ENCODE results near the gene EEF1A2.
"Not testable (repeated sequence)": the region's sequence is repeated elsewhere in the genome, so short reads cannot be mapped to it uniquely, and the experiment has no call there.

Gene EEF1A2

GRCh38 chr20:63487116-63487764 is 11.6 kb downstream of the EEF1A2 start:
- no peak for DNase-seq (ENCODE audit: low read depth in 2 of 2)

- no peak for DNase-seq (ENCODE audit: low read depth in 2 of 2)
These were observed 12.5 kb downstream of the EEF1A2 start for GRCh38 chr20:63486300-63486855.

DNA sequence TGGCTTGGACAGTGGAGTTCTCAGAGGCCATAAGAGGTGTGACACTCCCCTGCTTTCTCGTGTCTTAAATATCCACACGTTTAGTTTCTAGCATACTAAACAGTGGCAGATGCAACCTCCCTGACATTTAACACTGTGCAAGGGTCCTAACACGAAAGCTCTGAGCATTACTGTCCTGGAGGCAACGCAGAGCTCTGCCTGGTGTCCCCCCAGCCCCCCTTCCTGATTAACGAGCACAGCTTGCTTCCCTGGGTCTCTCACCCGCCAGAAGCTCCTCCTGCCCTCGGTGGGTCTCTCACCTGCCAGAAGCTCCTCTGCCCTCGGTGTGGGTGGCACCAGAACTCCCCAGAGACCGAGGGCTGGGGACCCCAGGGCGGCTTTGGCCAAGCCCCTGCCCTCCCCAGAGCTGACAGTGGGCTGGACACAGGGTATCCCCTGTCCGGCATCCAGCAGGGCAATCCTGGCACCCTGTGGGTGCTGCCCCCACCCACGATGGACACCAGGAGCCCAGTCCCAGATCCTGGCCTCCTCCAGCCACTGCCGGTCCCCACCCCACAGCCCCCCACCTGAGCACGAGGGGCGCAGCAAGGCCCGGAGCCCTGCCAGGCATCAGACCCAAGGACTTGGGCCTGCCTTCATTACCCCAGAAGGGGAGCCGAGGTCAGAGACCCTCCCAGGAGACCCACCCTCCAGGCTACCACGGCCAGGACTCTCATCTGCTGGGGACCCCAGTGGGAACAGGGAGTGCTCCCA is 14.1 kb downstream of the EEF1A2 start:
- no peak for DNase-seq (ENCODE audit: low read depth in 2 of 2)

GRCh38 chr20:63484236-63484635 is 14.6 kb downstream of the EEF1A2 start:
- DNase-seq (ENCODE audit: low read depth in 2 of 2), result no peak

GRCh38 chr20:63483834-63484233 is 15.0 kb downstream of the EEF1A2 start:
- DNase-seq (ENCODE audit: low read depth in 2 of 2), result no peak

GRCh38 chr20:63482021-63482587 is 16.8 kb downstream of the EEF1A2 start:
- no peak for DNase-seq (ENCODE audit: low read depth in 2 of 2)

DNA sequence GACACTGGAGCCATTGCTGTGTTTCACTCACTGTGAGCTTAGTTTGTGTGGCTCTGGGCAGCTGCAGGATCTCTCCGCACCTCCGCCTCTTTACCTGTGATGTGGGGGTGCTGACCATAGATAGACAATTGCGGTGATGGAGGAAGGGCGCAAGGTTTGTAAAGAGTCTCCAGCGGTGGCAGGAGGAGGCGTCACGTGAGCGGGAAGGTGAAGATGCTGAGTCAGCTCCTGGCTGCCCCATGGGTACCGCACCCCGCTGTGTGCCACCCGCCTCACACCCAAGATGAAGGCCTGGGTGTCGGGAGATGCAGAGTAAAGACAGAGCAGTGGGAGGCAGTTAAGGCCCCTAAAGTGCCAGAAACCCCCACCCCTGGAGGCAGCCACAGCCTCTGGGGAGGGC is 17.4 kb downstream of the EEF1A2 start:
- no peak for DNase-seq (ENCODE audit: low read depth in 2 of 2)

DNA sequence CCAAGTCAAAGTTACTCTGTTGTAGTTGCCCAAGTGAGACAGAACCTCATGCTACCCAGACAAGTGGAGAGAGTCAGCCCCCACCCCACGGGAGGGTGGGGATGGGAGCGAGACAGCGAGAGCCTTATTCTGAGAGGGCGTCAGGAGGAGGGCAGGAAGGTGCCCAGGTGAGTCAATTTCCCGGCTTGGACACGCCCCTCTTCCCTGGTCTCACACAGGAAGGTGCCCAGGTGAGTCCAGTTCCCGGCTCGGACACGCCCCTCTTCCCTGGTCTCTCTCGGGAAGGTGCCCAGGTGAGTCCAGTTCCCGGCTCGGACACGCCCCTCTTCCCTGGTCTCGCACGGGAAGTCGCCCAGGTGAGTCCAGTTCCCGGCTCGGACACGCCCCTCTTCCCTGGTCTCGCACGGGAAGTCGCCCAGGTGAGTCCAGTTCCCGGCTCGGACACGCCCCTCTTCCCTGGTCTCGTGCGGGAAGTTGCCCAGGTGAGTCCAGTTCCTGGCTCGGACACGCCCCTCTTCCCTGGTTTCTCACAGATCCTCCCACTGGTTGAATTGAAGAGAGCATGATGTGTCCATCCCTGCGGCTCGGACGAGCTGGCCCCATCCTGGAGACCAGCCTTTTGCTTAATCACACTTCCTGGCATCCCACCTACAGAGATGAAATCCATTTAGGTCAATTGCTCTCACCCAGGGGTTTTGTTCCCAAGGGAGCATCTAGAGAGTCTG is 19.0 kb downstream of the EEF1A2 start:
- not testable (repeated sequence) for DNase-seq (ENCODE audit: low read depth in 2 of 2)

DNA sequence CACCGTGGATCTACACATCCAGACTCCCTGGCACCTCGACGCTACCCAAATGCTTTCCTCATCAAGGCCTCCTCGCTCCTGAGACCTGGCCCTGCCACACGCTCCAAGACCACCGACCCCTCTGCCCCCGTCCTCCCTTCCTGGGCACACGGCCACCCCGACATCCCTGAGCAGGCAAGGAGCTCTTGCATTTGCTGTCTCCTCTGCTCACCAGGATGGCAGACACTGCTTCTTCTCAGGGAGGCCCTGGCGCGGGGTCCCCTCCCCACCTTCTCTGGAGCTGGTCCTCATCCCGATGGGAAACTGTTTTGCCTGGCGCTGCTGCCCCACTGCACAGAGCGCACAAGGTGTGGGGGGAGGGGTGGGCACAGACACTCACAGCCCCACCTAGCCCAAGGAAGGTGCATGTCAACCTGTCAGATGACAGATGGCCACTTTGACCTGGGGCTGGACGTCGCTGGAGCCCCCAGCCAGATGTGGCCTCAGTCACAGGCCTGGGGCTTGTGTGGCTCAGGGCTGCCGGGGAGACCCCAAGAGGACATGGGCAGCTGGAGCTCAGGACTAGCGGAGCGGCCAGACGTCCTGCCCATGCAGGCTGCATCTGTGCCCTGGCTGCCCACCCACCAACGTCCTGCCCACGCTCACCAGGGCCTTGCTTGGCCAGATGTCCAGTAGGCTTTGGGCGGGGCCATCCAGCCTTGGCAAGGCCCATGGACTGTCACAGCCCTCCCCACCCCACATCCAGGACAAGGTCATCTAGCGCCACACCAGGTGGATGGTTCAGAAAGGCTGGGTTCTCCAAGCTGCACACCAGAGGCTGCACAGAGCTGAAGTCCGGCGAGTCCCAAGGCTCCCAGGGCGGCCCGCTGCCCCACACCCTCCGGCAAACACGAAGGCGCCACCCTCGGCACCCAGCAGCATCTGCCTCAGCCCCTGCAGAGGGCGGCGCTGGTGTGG is 20.3 kb downstream of the EEF1A2 start:
- no peak for DNase-seq (ENCODE audit: low read depth in 2 of 2)

GRCh38 chr20:63477944-63478343 is 20.9 kb downstream of the EEF1A2 start:
- no peak for DNase-seq (ENCODE audit: low read depth in 2 of 2)

- DNase-seq (ENCODE audit: low read depth in 2 of 2), result no peak
These were observed 21.7 kb downstream of the EEF1A2 start for GRCh38 chr20:63477061-63477616.

- DNase-seq (ENCODE audit: low read depth in 2 of 2), result no peak
These were observed 23.7 kb downstream of the EEF1A2 start for GRCh38 chr20:63475209-63475608.

DNA sequence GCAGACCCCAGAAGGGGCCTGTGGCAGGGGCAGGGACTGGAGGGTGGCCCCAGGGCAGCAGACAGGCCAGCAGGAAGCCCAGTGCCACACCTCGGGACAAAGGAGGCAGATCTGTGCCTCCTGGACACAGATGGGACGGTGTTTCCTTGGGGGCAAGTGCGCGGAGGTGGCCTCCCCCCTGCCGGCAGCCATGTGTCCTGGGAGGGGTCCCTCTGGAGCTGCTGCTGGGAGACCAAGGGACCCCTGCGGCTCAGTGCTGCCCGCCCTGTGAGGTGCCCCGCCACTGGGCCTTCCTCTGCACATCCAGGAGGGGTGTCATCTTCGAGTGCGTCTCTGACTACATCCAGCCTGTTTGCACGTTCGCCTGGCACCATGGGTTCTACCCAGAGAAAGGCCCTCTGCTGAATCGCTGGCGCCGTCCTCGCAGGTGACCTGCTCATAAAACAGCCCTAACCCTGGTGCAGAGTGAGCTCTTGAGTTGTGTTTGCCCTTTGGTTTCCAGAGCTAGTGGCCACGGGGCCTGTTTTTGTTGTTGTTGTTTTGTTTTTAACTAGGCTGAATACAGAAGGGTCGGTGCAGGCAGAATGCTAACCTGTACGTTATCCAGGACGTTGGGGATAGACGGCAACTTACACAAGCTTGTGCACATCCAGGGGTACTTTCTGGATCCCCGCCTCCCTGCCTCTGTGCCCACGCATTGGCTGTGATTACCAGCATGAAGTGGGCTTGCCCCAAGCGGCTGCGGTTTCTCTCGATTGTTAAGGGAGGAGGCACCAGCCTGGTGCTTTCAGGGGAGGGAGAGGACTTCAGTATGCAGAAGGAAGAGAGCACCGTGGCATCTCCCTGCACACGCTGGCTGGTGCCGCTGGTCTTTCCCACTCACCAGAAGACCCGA is 25.1 kb downstream of the EEF1A2 start:
- DNase-seq (ENCODE audit: low read depth in 2 of 2), result no peak

- DNase-seq (ENCODE audit: low read depth in 2 of 2), result no peak
These were observed 26.0 kb downstream of the EEF1A2 start for GRCh38 chr20:63472862-63473390.

GRCh38 chr20:63471981-63472831 is 26.7 kb downstream of the EEF1A2 start, which contains the start of gene KCNQ2:
TSS of gene KCNQ2 (minus strand) at chr20:63472655. CDS start at chr20:63472463, 192 bp downstream.
- no peak for DNase-seq (ENCODE audit: low read depth in 2 of 2)

DNA sequence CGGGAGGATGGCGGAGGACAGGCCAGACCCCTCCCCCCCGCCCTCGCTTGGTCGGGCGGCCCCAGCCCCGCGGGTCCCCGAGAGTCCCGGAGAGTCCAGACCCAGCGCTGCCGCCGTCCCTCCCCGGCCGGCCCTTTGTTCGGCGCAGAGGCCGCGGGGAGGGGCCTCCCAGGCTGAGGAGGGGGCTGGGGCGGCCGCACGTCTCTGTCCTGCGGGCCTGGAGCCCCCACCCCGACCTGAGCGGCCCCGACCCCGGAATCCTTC is 27.2 kb downstream of the EEF1A2 start:
- no peak for DNase-seq (ENCODE audit: low read depth in 2 of 2)

GRCh38 chr20:63471002-63471716 is 27.7 kb downstream of the EEF1A2 start:
- no peak for DNase-seq (ENCODE audit: low read depth in 2 of 2)

- DNase-seq (ENCODE audit: low read depth in 2 of 2), result no peak
These were observed 28.5 kb downstream of the EEF1A2 start for GRCh38 chr20:63470410-63470809.
